Endothelial cell of umbilical vein (primary cell): ENCODE measurements around the gene TNFRSF19.

Source experiments
- CTCF ChIP-seq, 2 donors: IDR thresholded peaks; 1 replicate in 1 of 2; 2 replicates in 1 of 2; pipeline ENCODE4 v1.5.1; 2011; ENCODE audit warnings: low read length in 2 of 2, mild to moderate bottlenecking in 2 of 2, moderate library complexity in 2 of 2, control low read depth in 1 of 2, inconsistent platforms in 1 of 2, low read depth in 1 of 2; ENCODE audit not compliant: insufficient read depth in 1 of 2; ENCODE audit errors: extremely low read depth in 1 of 2
- EZH2 ChIP-seq: IDR thresholded peaks from 2 replicates; pipeline ENCODE4 v1.6.1; 2012; ENCODE audit warnings: borderline replicate concordance, low read depth, mild to moderate bottlenecking, moderate library complexity, low read length, inconsistent platforms; ENCODE audit not compliant: severe bottlenecking
- JUN ChIP-seq: IDR thresholded peaks from 2 replicates; pipeline ENCODE4 v1.6.1; 2011; ENCODE audit warnings: borderline replicate concordance, low read depth; ENCODE audit not compliant: insufficient read length, insufficient read depth
- POLR2A ChIP-seq: IDR thresholded peaks from 2 replicates; pipeline ENCODE4 v1.6.1; 2012; ENCODE audit warnings: low read depth, mild to moderate bottlenecking, control low read depth, low read length

- no peak for TF ChIP-seq CTCF (IDR thresholded peaks at IDR 0.05; ENCODE audit: extremely low read depth in 1 of 2, insufficient read depth in 1 of 2, low read depth in 1 of 2, low read length in 2 of 2)
- no peak for TF ChIP-seq JUN
- no peak for TF ChIP-seq POLR2A
- TF ChIP-seq EZH2 = no peak
Observed at GRCh38 chr13:23563085-23563845, 6.9 kb upstream of the TNFRSF19 start.
